GM18505 (cell line): ENCODE measurements around the gene C12orf43.
"Not testable (repeated sequence)": the region's sequence is repeated elsewhere in the genome, so short reads cannot be mapped to it uniquely, and the experiment has no call there.

Source experiments
- ATAC-seq: cut with Tn5 transposase; IDR thresholded peaks from one replicate; pipeline ENCODE4 v1.9.1; 2021; ENCODE audit not compliant: unreplicated experiment
- POLR2A ChIP-seq: IDR thresholded peaks from 4 replicates; pipeline ENCODE4 v1.6.1; 2011; ENCODE audit warnings: borderline replicate concordance; ENCODE audit not compliant: insufficient read depth, insufficient read length; ENCODE audit errors: extremely low read depth

C12orf43 gene, protein sequence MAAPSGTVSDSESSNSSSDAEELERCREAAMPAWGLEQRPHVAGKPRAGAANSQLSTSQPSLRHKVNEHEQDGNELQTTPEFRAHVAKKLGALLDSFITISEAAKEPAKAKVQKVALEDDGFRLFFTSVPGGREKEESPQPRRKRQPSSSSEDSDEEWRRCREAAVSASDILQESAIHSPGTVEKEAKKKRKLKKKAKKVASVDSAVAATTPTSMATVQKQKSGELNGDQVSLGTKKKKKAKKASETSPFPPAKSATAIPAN

GRCh38 chr12:121015825-121016766 is at the start of gene C12orf43:
Gene C12orf43 (minus strand): TSS chr12:121016487. CDS start chr12:121016474, 13 bp downstream.
- ATAC-seq: peak; percentile 91
- TF ChIP-seq POLR2A: peak; percentile 80

DNA sequence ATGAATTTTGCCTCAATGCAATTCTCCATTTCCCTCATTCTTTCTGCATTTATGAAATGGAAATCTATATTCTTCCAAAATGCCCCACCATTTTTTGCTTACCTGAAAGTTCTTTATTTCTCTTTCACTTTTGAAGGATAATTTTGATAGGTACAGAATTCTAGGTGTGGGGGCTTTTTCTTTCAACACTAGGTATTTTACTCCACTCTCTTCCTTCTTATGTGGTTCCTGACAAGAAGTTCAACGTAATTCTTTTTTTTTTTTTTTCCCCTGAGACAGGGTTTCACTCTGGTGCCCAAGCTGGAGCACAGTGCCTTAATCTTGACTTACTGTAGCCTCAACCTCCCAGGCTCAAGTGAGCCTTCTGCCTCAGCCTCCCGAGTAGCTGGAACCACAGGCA is 49.1 kb upstream of the C12orf43 start:
- TF ChIP-seq POLR2A: no peak

DNA sequence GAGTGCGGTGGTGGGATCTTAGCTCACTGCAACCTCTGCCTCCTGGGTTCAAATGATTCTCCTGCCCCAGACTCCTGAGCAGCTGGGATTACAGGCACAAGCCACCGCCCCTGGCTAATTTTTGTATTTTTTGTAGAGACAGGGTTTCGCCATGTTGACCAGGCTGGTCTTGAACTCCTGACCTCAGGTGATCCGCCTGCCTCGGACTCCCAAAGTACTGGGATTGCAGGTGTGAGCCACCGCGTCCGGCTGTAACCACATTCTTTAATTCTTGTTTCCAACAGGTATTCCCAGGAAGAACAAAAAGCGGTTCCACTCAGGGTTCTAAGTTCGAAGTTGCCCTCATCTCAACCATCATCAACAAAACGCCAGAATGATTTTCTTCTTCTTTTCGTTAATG is 48.3 kb upstream of the C12orf43 start:
- ATAC-seq: not testable (repeated sequence)

More for the DNA sequence above, 49.1 kb upstream of the C12orf43 start:
- ATAC-seq: no peak

DNA sequence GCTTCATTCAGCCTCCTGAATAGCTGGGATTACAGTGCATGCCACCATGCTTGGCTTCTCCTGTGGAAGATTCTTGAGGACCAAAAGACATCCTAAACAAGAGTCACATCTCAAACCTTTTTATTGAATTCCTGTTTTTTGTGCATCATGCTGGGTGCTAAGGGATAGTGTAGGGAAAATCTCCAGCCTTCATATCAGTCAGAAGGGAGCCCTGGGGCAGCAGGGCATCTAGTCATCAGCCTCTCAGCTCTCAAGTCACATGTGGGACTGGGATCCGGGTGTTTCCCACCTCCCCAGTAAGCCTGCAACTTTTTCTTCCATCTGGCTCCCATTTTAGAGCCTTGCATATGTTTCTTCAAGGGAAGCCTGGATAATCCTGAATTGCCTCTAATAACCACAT is 47.8 kb upstream of the C12orf43 start:
- ATAC-seq: no peak
- no peak for TF ChIP-seq POLR2A

- TF ChIP-seq POLR2A: no peak
- ATAC-seq: no peak
Measured at GRCh38 chr12:121062391-121063045, 46.2 kb upstream of the C12orf43 start.

DNA sequence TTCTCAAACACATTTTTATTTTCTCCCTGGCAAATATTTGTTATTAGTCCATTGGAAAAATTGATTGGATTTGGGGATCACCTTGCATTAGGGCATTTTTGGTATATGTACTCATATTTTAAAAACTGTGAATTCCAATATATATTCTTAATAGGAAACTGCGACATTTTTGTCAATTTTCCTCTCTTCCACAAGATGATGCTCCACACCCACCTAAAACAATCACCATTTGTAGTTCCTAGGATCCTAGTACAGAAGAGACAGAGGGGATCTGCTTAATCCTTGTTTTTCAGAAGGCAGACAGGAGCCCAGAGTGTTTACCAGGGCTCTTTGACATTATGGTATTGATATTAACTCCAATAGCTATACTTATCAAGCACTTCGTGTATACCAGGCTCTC is 45.5 kb upstream of the C12orf43 start:
- ATAC-seq: no peak
- no peak for TF ChIP-seq POLR2A

- TF ChIP-seq POLR2A: no peak
- ATAC-seq: peak; percentile 76
Measured at GRCh38 chr12:121060149-121061001, 44.1 kb upstream of the C12orf43 start.

DNA sequence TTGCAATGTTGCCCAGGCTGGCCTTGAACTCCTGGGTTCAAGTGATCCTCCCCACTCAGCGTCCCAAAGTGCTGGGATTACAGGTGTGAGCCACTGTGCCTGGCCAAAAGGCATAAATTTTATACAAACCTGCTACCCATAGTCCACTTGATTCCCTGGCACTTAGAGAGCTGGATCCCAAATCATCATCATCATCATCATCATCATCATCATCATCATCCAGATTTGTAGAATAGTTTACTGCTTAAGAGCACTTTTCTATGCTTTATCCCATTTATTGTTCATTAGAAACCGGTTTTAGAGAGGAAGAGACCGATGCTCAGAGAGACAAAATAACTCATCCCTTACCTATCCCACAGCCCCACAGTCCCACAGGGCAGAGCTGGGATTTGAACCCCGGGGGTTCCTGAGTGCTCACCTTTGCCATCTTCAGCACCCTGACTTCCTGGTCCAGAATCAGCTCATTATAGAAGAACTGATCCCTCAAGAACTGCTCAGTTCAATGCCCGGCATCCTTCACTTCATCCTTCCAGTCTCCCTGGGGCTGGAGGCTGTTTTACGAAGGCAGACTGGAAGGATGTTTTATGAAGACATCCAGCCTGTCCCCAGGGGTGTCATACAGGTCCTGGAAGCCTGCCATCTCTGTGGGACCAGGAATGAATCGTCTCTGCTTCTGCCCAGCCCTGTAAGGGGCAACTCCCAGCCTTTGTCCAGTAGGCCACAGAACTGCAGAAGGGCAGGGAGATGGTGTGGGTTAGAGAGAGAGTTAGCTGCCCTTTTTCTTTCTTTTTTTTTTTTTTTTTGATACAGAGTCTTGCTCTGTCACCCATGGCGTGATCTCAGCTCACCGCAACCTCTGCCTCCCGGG is 43.0 kb upstream of the C12orf43 start:
- TF ChIP-seq POLR2A: peak; percentile 29
- no peak for ATAC-seq

GRCh38 chr12:121057794-121058193 is 41.5 kb upstream of the C12orf43 start:
- ATAC-seq: no peak

GRCh38 chr12:121053706-121054105 is 37.4 kb upstream of the C12orf43 start:
- TF ChIP-seq POLR2A: no peak
- ATAC-seq: no peak

More at GRCh38 chr12:121057794-121058193, 41.5 kb upstream of the C12orf43 start:
- TF ChIP-seq POLR2A: no peak

DNA sequence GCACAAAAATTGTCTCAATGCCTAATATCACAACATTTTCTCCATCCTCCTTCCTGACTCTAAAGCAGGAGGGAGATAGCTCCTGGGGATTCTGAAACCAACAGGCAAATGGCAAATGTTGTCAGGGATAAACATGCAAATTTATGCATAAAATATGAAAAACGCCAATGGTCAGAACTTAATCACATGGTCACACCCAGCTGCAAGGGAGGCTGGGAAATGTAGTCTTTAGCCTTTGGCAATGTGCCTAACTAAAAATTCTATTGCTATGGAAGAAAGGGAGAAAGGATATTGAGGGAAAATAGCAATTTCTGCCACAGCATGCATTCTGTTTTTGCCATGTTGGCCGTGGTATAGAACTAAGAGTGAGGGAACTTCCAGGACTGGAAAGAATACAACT is 34.4 kb upstream of the C12orf43 start:
- no peak for ATAC-seq
- TF ChIP-seq POLR2A: no peak

DNA sequence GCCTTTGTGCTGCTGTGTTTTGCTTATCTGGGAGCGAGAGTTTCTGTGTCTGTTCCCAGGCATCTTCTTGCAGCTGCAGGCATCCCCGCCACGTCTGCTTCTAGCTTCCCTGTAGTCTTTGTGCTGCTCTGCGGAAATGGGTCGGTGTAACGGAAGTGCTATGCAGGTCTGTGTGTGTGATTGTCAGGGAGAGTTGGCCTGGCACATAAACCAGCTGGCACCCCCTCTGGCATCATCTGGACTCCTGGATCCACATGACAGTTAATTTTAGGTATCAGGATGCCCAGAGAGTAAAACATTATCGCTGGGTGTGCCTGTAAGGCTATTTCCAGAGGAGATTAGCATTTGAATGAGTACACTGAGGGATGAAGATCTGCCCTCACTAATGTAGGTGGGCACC is 32.2 kb upstream of the C12orf43 start:
- ATAC-seq: no peak
- no peak for TF ChIP-seq POLR2A

GRCh38 chr12:121047400-121047799 is 31.1 kb upstream of the C12orf43 start:
- not testable (repeated sequence) for ATAC-seq
